Natural killer cell treated with Interleukin-12 subunit alpha and Interleukin-12 subunit beta and Interleukin-15 and Interleukin-18, amount 100 ng/mL, for 72 hours (primary cell): Measurements from ENCODE around the gene FREM1. TPM values are rescaled to one million over a fixed set of nuclear protein-coding genes. Genes with fewer than 3 reads are reported as not detected.

Experiments
- ATAC-seq, 2 donors: fragments of 150-1000 bp; cut with Tn5 transposase in 1 of 2; sonication (Bioruptor Pico), chemical (Tn5 transposase) in 1 of 2; 2 replicates each; pipeline ENCODE4 v1.10.0; 2021
- DNase-seq: peaks from one replicate; pipeline ENCODE4 v3.0.0; 2022; ENCODE audit warnings: low spot score
- H3K27ac Mint-ChIP-seq, 2 donors: 1 replicate in 1 of 2; 2 replicates in 1 of 2; pipeline ENCODE4 v1.8.0; 2022; ENCODE audit warnings: mixed read lengths in 2 of 2, mild to moderate bottlenecking in 1 of 2, moderate library complexity in 1 of 2
- H3K27me3 Mint-ChIP-seq, 2 donors: 1 replicate in 1 of 2; 2 replicates in 1 of 2; pipeline ENCODE4 v1.8.0; 2022; ENCODE audit warnings: mixed read lengths in 2 of 2
- H3K36me3 Mint-ChIP-seq: one replicate; pipeline ENCODE4 v1.8.0; 2022; ENCODE audit warnings: mixed read lengths
- H3K4me1 Mint-ChIP-seq, 2 donors: 1 replicate in 1 of 2; 2 replicates in 1 of 2; pipeline ENCODE4 v1.8.0; 2022; ENCODE audit warnings: low read depth in 2 of 2, mixed read lengths in 2 of 2, mild to moderate bottlenecking in 1 of 2
- H3K4me3 Mint-ChIP-seq: one replicate; pipeline ENCODE4 v1.8.0; 2022; ENCODE audit warnings: mixed read lengths
- H3K9me3 Mint-ChIP-seq: 2 replicates; pipeline ENCODE4 v1.8.0; 2022; ENCODE audit warnings: mixed read lengths
- total RNA-seq, 2 donors: library from RNA; stranded (reverse); gene quantifications; one replicate each; pipeline ENCODE4 v1.2.3, GENCODE V29; 2022

FREM1 gene
- total RNA-seq, 2 donors from 2014 or later = not detected

GRCh38 chr9:14870090-14870489, 40.1 kb downstream of the FREM1 start:
- ATAC-seq = no peak
- Mint-ChIP-seq H3K27ac (no peak overlapping the region), H3K36me3 (peaks cover 6% of the 10 kb centered on the region)

DNA sequence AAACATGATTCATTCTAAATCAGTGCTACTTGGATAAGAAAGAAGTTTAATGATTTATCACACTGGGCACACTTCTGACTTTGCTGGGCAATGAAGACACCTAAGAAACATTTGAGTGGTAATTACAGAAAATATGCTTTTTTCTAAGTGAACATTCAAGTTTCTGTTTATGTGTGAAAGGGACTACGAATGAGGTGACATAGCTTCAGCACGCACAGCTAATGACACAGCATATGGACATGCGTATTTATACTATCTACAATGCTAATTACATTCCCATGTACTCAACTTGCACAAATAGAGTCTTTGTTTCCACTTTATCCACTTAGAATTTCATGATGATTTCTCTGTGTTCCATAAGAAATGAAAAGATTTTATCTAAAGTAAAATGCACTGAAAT, 40.6 kb downstream of the FREM1 start:
- DNase-seq (no peak), ATAC-seq (no peak)
- H3K36me3 Mint-ChIP-seq = peaks cover 6% of the 10 kb centered on the region
- H3K27ac Mint-ChIP-seq = no peak overlapping the region
- H3K27me3 Mint-ChIP-seq = peaks cover 0 to 5% of the 10 kb centered on the region in 2 donors
- H3K4me1 Mint-ChIP-seq = no peaks in the 10 kb centered on the region
- peaks cover 4% of the 10 kb centered on the region for H3K9me3 Mint-ChIP-seq
- no peak overlapping the region for H3K4me3 Mint-ChIP-seq

More at GRCh38 chr9:14870090-14870489, 40.1 kb downstream of the FREM1 start:
- Mint-ChIP-seq H3K4me3 (no peak overlapping the region), H3K27me3 (peaks cover 0 to 5% of the 10 kb centered on the region in 2 donors), H3K4me1 (no peaks in the 10 kb centered on the region), H3K9me3 (peaks cover 6% of the 10 kb centered on the region)
- DNase-seq = no peak

DNA sequence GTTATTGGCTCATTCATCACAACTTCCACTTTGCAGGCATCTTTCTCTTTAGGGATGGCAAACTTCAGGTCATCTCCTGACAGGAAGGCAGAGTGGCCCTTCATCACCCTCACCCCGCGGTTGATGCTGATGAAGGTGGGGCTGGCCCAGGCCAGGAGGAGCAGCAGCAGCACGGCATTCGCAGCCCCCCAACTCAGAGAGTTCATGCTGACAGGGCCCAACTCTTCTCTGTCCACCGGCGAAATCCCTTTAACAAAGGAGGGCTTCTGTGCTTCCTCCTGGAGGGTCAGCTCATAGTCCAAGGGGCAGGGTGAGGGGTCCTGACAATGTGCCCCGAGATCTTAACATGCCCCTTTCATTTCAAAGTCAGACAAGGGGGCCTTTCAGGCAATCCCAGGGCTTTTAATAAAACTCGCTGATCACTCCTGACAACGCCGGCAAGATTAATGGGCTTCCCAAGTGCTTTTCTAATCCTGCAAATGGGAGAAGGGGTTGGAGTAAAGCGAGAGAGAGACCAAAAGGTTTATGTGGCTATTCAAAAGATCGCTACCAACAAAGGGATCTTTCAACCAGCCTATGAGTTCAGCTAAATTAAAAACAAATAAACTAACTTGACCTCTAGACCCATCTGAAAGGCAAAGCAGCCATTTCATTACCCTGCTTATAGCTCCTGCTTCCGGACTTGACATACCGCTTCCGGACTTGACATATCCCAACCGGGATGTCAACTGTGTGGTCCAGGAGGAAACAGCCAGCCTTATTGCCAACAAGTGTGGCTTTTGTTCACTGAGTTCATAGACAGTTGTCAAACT, 41.2 kb downstream of the FREM1 start:
- Mint-ChIP-seq H3K4me1 (no peaks in the 10 kb centered on the region), H3K9me3 (peaks cover 4% of the 10 kb centered on the region), H3K36me3 (peaks cover 6% of the 10 kb centered on the region), H3K4me3 (no peak overlapping the region), H3K27me3 (peaks cover 0 to 5% of the 10 kb centered on the region in 2 donors), H3K27ac (no peak overlapping the region)
- ATAC-seq (no peak), DNase-seq (no peak)

DNA sequence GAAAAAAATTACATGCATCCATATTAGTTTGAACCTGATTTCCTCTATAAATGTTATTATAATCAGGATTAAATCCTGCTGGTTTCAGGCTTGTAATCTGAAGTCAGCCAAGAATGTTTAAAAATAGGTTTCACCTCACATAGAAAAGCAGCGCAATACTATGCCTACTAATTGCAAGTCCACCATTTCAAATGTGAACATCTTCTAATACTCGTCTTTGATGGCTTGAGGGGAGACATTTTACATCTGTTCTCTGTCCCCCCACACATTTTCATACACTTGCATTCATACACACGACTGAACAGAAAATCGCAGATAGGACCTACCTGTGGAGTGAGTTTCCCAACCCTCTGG, 41.8 kb downstream of the FREM1 start:
- no peak overlapping the region for H3K27ac Mint-ChIP-seq

GRCh38 chr9:14866200-14866749, 44.0 kb downstream of the FREM1 start:
- H3K9me3 Mint-ChIP-seq = no peaks in the 10 kb centered on the region
- H3K27ac Mint-ChIP-seq = no peak overlapping the region
- no peaks in the 10 kb centered on the region for H3K27me3 Mint-ChIP-seq
- ATAC-seq (no peak), DNase-seq (no peak)
- no peak overlapping the region for H3K4me3 Mint-ChIP-seq
- no peaks in the 10 kb centered on the region for H3K4me1 Mint-ChIP-seq
- no peaks in the 10 kb centered on the region for H3K36me3 Mint-ChIP-seq

More for the DNA sequence above, 41.8 kb downstream of the FREM1 start:
- H3K4me1 Mint-ChIP-seq = no peaks in the 10 kb centered on the region
- no peak overlapping the region for H3K4me3 Mint-ChIP-seq
- no peak for ATAC-seq
- H3K36me3 Mint-ChIP-seq = peaks cover under 1% of the 10 kb centered on the region
- H3K27me3 Mint-ChIP-seq = no peaks in the 10 kb centered on the region
- H3K9me3 Mint-ChIP-seq = no peaks in the 10 kb centered on the region
- no peak for DNase-seq

- no peaks in the 10 kb centered on the region for H3K36me3 Mint-ChIP-seq
- H3K9me3 Mint-ChIP-seq = no peaks in the 10 kb centered on the region
- H3K27me3 Mint-ChIP-seq = no peaks in the 10 kb centered on the region
- H3K4me3 Mint-ChIP-seq = no peak overlapping the region
- no peak for ATAC-seq
- DNase-seq = no peak
- H3K27ac Mint-ChIP-seq = no peak overlapping the region
- no peaks in the 10 kb centered on the region for H3K4me1 Mint-ChIP-seq
Measured at GRCh38 chr9:14864309-14864708, 45.9 kb downstream of the FREM1 start.

DNA sequence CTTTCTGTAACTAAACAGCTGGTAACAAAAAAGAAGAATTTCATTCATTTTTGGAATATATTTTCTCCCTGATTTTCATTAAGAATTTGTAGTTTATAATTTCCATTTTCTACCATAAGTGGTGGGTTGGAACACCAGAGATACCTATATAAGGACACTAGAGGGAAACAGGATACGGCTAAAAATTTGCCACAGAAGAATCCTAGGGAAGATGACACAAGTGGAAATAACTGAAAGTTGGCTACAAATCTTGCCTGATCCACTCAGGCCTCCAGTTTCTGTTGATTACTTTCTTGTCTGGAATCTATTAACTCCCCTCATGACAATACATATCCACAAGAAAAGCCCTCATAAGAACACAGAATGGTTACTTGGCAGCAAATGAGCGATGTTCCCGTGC, 46.8 kb downstream of the FREM1 start:
- Mint-ChIP-seq H3K4me1 (no peaks in the 10 kb centered on the region), H3K36me3 (no peaks in the 10 kb centered on the region), H3K4me3 (no peak overlapping the region), H3K27ac (no peak overlapping the region), H3K9me3 (no peaks in the 10 kb centered on the region), H3K27me3 (no peaks in the 10 kb centered on the region)
- no peak for ATAC-seq
- DNase-seq = no peak

DNA sequence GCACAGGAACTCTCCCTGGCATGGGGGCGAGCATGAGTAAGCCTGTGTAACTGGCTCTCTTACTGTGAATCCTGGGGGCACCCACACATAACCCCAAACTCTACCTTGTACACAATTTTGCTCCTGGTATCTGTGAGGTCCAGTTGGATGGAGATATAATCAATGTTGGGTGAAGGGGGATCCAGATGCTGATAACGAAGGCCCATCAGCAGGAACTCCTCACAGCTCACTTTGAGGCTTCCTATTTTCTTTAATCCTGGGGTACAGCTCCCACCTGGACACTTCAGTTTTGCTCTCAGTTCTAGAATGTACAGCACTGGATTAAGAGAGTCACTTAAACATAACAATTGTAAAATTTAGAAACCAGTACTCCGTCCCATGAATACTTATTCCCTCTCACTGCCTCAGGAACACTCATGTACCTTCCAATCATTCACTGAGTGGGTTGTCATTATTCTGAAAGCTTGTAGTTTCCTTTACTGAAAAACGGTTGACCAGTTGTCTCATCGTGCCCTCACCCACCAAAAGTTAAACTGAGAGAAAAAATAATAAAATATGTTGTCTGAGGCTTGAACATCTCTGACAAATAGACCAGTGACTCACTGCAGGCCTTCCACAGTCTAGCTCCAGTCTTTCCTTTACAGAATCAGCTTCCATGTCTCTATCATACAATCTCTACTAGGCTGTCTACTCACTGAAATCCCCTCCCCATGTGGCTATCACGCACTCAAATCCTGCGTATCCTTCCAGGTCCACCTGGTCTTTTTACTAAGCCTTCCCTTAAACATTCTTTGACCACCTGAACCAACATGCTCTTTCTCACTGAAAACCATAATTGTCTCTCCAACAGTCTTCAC, 52.6 kb downstream of the FREM1 start:
- Mint-ChIP-seq H3K9me3 (no peaks in the 10 kb centered on the region), H3K4me1 (no peaks in the 10 kb centered on the region), H3K36me3 (no peaks in the 10 kb centered on the region), H3K27me3 (no peaks in the 10 kb centered on the region), H3K4me3 (no peak overlapping the region), H3K27ac (no peak overlapping the region)
- no peak for DNase-seq
- no peak for ATAC-seq

DNA sequence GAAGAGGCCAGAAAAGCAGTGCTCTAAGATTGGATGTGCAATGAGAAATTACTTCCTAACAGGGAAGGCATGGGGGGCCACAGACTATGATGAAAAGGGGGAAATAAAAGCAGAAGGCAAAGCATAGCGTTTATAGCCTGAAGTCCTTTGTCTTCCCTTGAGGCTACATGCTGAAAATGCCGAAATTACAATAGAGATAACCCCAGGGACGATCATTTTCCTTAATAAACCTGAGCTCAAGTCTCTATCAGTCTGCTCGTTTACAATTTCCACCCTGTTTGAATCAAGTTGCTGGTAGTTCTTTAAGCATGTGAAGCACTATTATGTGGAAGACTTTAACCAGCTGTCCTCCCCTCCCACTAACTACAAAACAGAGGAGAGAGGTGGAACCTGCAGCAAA, 60.4 kb downstream of the FREM1 start:
- no peaks in the 10 kb centered on the region for H3K4me1 Mint-ChIP-seq
- ATAC-seq (no peak), DNase-seq (no peak)
- H3K27me3 Mint-ChIP-seq = peaks cover 5 to 12% of the 10 kb centered on the region in 2 donors
- no peaks in the 10 kb centered on the region for H3K9me3 Mint-ChIP-seq
- H3K27ac Mint-ChIP-seq = no peak overlapping the region
- H3K4me3 Mint-ChIP-seq = no peak overlapping the region
- H3K36me3 Mint-ChIP-seq = no peaks in the 10 kb centered on the region

- Mint-ChIP-seq H3K36me3 (no peaks in the 10 kb centered on the region), H3K27ac (no peak overlapping the region), H3K4me3 (no peak overlapping the region), H3K4me1 (no peaks in the 10 kb centered on the region), H3K27me3 (peaks cover 5 to 12% of the 10 kb centered on the region in 2 donors), H3K9me3 (no peaks in the 10 kb centered on the region)
- DNase-seq (no peak), ATAC-seq (no peak)
Measured at GRCh38 chr9:14849296-14849695, 60.9 kb downstream of the FREM1 start.

GRCh38 chr9:14846871-14847311, 63.3 kb downstream of the FREM1 start:
- DNase-seq (no peak), ATAC-seq (peak; percentile 41 to 62)
- H3K27ac Mint-ChIP-seq = no peak overlapping the region
- no peaks in the 10 kb centered on the region for H3K4me1 Mint-ChIP-seq
- H3K9me3 Mint-ChIP-seq = no peaks in the 10 kb centered on the region
- peaks cover 9 to 12% of the 10 kb centered on the region in 2 donors for H3K27me3 Mint-ChIP-seq
- H3K36me3 Mint-ChIP-seq = no peaks in the 10 kb centered on the region
- no peak overlapping the region for H3K4me3 Mint-ChIP-seq

DNA sequence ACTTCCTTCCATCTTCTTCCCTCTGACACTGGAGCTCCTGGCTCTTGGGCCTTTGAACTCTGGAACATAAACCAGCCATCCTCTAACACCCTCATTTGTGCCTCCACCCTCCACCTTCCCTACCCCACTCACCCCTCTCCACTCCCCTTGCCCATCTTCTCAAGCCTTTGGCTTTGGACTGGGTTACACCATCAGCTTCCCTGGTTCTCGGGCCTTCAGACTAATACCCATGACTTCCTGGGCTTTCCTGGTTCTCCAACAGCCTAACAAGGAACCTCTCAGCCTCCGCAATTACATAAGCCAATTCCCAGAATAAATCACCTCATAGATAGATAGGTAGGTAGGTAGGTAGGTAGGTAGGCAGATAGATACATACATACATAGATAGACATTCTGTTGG, 67.1 kb downstream of the FREM1 start:
- H3K27me3 Mint-ChIP-seq = peaks cover 8 to 20% of the 10 kb centered on the region in 2 donors
- no peak overlapping the region for H3K27ac Mint-ChIP-seq
- no peaks in the 10 kb centered on the region for H3K4me1 Mint-ChIP-seq
- no peaks in the 10 kb centered on the region for H3K9me3 Mint-ChIP-seq
- H3K36me3 Mint-ChIP-seq = no peaks in the 10 kb centered on the region
- DNase-seq (no peak), ATAC-seq (no peak)
- H3K4me3 Mint-ChIP-seq = no peak overlapping the region

DNA sequence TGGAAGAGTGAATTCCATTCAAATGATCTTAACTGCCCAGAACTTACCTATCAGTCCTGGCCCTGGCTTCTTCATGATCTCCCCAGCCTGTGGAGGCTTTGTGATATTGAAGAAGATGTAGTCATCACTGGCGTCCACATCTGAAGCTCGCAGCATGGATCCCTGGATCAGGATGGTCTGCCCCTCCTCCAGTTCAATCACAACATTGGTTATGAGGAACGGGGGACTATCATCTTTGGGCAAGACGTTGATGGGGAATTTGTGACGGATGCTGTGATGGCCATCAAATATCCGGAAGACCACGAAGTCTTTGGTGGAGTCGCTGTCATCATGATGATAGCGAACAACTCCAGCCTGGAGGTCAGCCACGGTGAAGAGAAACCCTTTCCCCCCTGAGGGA, 68.0 kb downstream of the FREM1 start:
- no peaks in the 10 kb centered on the region for H3K36me3 Mint-ChIP-seq
- peaks cover 7 to 17% of the 10 kb centered on the region in 2 donors for H3K27me3 Mint-ChIP-seq
- H3K4me3 Mint-ChIP-seq = no peak overlapping the region
- H3K27ac Mint-ChIP-seq = no peak overlapping the region
- no peaks in the 10 kb centered on the region for H3K9me3 Mint-ChIP-seq
- H3K4me1 Mint-ChIP-seq = no peaks in the 10 kb centered on the region
- no peak for ATAC-seq
- DNase-seq = no peak

- Mint-ChIP-seq H3K4me3 (no peak overlapping the region), H3K4me1 (no peaks in the 10 kb centered on the region), H3K27ac (no peak overlapping the region), H3K27me3 (peaks cover 9 to 15% of the 10 kb centered on the region in 2 donors), H3K36me3 (no peaks in the 10 kb centered on the region), H3K9me3 (no peaks in the 10 kb centered on the region)
- no peak for ATAC-seq
- no peak for DNase-seq
Measured at GRCh38 chr9:14838701-14839100, 71.5 kb downstream of the FREM1 start.
